Liver (tissue), 3 donors: ENCODE results near the gene ABHD17C.

ENCODE experiments used
- ATF3 ChIP-seq: IDR thresholded peaks from 2 replicates; pipeline ENCODE4 v1.6.1; 2016; ENCODE audit warnings: antibody characterized with exemption
- EGR1 ChIP-seq, 2 donors: IDR thresholded peaks; 2 replicates each; pipeline ENCODE4 v1.6.1; 2016 to 2018; ENCODE audit warnings: antibody characterized with exemption in 2 of 2, low read depth in 2 of 2
- GABPA ChIP-seq, 2 donors: IDR thresholded peaks in 1 of 2; conservative IDR thresholded peaks in 1 of 2; 2 replicates each; pipeline ENCODE4 v1.6.1; 2016; ENCODE audit warnings: antibody characterized with exemption in 2 of 2, mild to moderate bottlenecking in 1 of 2, moderate library complexity in 1 of 2
- HNF4G ChIP-seq: IDR thresholded peaks from 2 replicates; pipeline ENCODE4 v1.6.1; 2016; ENCODE audit warnings: antibody characterized with exemption
- RAD21 ChIP-seq, 2 donors: IDR thresholded peaks; 2 replicates each; pipeline ENCODE4 v1.6.1; 2016; ENCODE audit warnings: antibody characterized with exemption in 2 of 2, mild to moderate bottlenecking in 2 of 2
- REST ChIP-seq: IDR thresholded peaks from 2 replicates; pipeline ENCODE4 v1.6.1; 2016; ENCODE audit warnings: antibody characterized with exemption, mild to moderate bottlenecking
- RXRA ChIP-seq, 2 donors: IDR thresholded peaks; 2 replicates each; pipeline ENCODE4 v1.6.1; 2017 to 2018; ENCODE audit warnings: antibody characterized with exemption in 2 of 2, mild to moderate bottlenecking in 1 of 2
- TAF1 ChIP-seq: conservative IDR thresholded peaks from 2 replicates; pipeline ENCODE4 v1.6.1; 2016; ENCODE audit warnings: antibody characterized with exemption, mild to moderate bottlenecking
- YY1 ChIP-seq: IDR thresholded peaks from 2 replicates; pipeline ENCODE4 v1.6.1; 2016; ENCODE audit warnings: antibody characterized with exemption, mild to moderate bottlenecking
- TF ChIP-seq, protein P1 (sequence below): fragments of 150-350 bp; IDR thresholded peaks from 2 replicates; pipeline ENCODE4 v1.5.1; 2017; ENCODE audit warnings: improper control_type of control experiment, low read depth, low read length; ENCODE audit not compliant: missing input control
- TF ChIP-seq, protein P2 (sequence below): IDR thresholded peaks from 2 replicates; pipeline ENCODE4 v1.6.1; 2016; ENCODE audit warnings: antibody characterized with exemption
- TF ChIP-seq, protein P3 (sequence below): IDR thresholded peaks from 2 replicates; pipeline ENCODE4 v1.6.1; 2016; ENCODE audit warnings: antibody characterized with exemption
- donor health status: healthy.
- donor health status: healthy.

- TF ChIP-seq, protein P1, sequence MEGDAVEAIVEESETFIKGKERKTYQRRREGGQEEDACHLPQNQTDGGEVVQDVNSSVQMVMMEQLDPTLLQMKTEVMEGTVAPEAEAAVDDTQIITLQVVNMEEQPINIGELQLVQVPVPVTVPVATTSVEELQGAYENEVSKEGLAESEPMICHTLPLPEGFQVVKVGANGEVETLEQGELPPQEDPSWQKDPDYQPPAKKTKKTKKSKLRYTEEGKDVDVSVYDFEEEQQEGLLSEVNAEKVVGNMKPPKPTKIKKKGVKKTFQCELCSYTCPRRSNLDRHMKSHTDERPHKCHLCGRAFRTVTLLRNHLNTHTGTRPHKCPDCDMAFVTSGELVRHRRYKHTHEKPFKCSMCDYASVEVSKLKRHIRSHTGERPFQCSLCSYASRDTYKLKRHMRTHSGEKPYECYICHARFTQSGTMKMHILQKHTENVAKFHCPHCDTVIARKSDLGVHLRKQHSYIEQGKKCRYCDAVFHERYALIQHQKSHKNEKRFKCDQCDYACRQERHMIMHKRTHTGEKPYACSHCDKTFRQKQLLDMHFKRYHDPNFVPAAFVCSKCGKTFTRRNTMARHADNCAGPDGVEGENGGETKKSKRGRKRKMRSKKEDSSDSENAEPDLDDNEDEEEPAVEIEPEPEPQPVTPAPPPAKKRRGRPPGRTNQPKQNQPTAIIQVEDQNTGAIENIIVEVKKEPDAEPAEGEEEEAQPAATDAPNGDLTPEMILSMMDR: no peak
- TF ChIP-seq RAD21 (IDR thresholded peaks at IDR 0.05): no peak
- TF ChIP-seq GABPA (IDR thresholded peaks at IDR 0.05 in 1 of 2, conservative IDR thresholded peaks at IDR 0.05 in 1 of 2): no peak
- TF ChIP-seq EGR1 (IDR thresholded peaks at IDR 0.05; ENCODE audit: low read depth in 2 of 2): no peak
- no peak for TF ChIP-seq RXRA (IDR thresholded peaks at IDR 0.05)
- TF ChIP-seq HNF4G: no peak
- TF ChIP-seq, protein P2, sequence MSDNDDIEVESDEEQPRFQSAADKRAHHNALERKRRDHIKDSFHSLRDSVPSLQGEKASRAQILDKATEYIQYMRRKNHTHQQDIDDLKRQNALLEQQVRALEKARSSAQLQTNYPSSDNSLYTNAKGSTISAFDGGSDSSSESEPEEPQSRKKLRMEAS: no peak
- no peak for TF ChIP-seq ATF3
- TF ChIP-seq, protein P3, sequence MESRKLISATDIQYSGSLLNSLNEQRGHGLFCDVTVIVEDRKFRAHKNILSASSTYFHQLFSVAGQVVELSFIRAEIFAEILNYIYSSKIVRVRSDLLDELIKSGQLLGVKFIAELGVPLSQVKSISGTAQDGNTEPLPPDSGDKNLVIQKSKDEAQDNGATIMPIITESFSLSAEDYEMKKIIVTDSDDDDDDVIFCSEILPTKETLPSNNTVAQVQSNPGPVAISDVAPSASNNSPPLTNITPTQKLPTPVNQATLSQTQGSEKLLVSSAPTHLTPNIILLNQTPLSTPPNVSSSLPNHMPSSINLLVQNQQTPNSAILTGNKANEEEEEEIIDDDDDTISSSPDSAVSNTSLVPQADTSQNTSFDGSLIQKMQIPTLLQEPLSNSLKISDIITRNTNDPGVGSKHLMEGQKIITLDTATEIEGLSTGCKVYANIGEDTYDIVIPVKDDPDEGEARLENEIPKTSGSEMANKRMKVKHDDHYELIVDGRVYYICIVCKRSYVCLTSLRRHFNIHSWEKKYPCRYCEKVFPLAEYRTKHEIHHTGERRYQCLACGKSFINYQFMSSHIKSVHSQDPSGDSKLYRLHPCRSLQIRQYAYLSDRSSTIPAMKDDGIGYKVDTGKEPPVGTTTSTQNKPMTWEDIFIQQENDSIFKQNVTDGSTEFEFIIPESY: no peak
- no peak for TF ChIP-seq TAF1
- TF ChIP-seq REST: no peak
- no peak for TF ChIP-seq YY1
Observed at GRCh38 chr15:80698676-80699075, 3.6 kb downstream of the ABHD17C start.
